CD4-positive, alpha-beta T cell (primary cell): ENCODE results near the gene FBN2. TPM values are rescaled to one million over a fixed set of nuclear protein-coding genes. Genes with fewer than 3 reads are reported as not detected.

Experiments used
- ATAC-seq: fragments of 200-7000 bp; cut with Tn5 transposase; one replicate; pipeline ENCODE4 v1.10.0; 2022; ENCODE audit warnings: mild to moderate bottlenecking; ENCODE audit not compliant: poor library complexity
- CTCF ChIA-PET: fragments of 350-600 bp; sonication (Branson Sonifier 250); formaldehyde crosslinking; loops from one replicate; lab custom pipeline; 2021; ENCODE audit warnings: antibody characterized with exemption, inconsistent platforms; lab: Charles Lee
- POLR2A ChIA-PET: fragments of 350-600 bp; sonication (Branson Sonifier 250); formaldehyde crosslinking; loops from one replicate; lab custom pipeline; 2021; ENCODE audit warnings: antibody characterized with exemption, inconsistent platforms; lab: Charles Lee
- DNase-seq, 14 experiments: peaks; one replicate each; pipeline ENCODE4 v3.0.0-alpha.2; 2013 to 2020; ENCODE audit warnings: mixed read lengths in 2 of 14
- H3K27ac ChIP-seq, 2 donors: one replicate each; pipeline versions ENCODE4 v1.5.1 to v1.7.0; 2013; ENCODE audit warnings: low read length in 2 of 2, low read depth in 1 of 2, mild to moderate bottlenecking in 1 of 2
- H3K27me3 ChIP-seq, 2 experiments: 1 replicate in 1 of 2; 2 replicates in 1 of 2; pipeline versions ENCODE4 v1.6.1 to v1.7.0; 2013; ENCODE audit warnings: low read length in 2 of 2, control low read depth in 1 of 2, mild to moderate bottlenecking in 1 of 2, moderate library complexity in 1 of 2; ENCODE audit not compliant: insufficient read depth in 2 of 2, control insufficient read depth in 1 of 2
- H3K36me3 ChIP-seq: one replicate; pipeline ENCODE4 v1.6.1; 2013; ENCODE audit warnings: low read length, control low read depth; ENCODE audit not compliant: insufficient read depth
- H3K4me1 ChIP-seq: one replicate; pipeline ENCODE4 v1.6.1; 2013; ENCODE audit warnings: low read length, control low read depth; ENCODE audit not compliant: insufficient read depth
- H3K4me3 ChIP-seq: one replicate; pipeline ENCODE4 v1.5.1; 2013; ENCODE audit warnings: mild to moderate bottlenecking, low read length, moderate library complexity
- H3K9me3 ChIP-seq, 2 experiments: 1 replicate in 1 of 2; 2 replicates in 1 of 2; pipeline versions ENCODE4 v1.6.1 to v1.7.0; 2013; ENCODE audit warnings: low read length in 2 of 2, mild to moderate bottlenecking in 2 of 2, control low read depth in 1 of 2, moderate library complexity in 1 of 2; ENCODE audit not compliant: control insufficient read depth in 1 of 2, insufficient read depth in 1 of 2
- H3K27ac Mint-ChIP-seq: one replicate; pipeline ENCODE4 v1.8.0; 2020; ENCODE audit warnings: mixed read lengths
- H3K27me3 Mint-ChIP-seq: one replicate; pipeline ENCODE4 v1.8.0; 2021; ENCODE audit warnings: mixed read lengths
- H3K36me3 Mint-ChIP-seq: one replicate; pipeline ENCODE4 v1.8.0; 2021; ENCODE audit warnings: low read depth, mixed read lengths
- H3K4me1 Mint-ChIP-seq: one replicate; pipeline ENCODE4 v1.8.0; 2021; ENCODE audit warnings: low read depth, mixed read lengths
- H3K4me3 Mint-ChIP-seq: one replicate; pipeline ENCODE4 v1.8.0; 2020; ENCODE audit warnings: mild to moderate bottlenecking, mixed read lengths
- H3K9me3 Mint-ChIP-seq: one replicate; pipeline ENCODE4 v1.8.0; 2020; ENCODE audit warnings: mixed read lengths
- CTCF ChIP-seq: fragments of 200-600 bp; IDR thresholded peaks from one replicate; pipeline ENCODE4 v1.8.0; 2022; ENCODE audit warnings: antibody characterized with exemption, mild to moderate bottlenecking
- intact Hi-C, 2 experiments: fragments of 100-400 bp; cut with DNase I in 1 of 2; cut with micrococcal nuclease in 1 of 2; formaldehyde crosslinking; loops; one replicate each; pipeline versions ENCODE4 v1.15.1 to v1.9.0; 2023 to 2025; cut with DNase I, micrococcal nuclease
- total RNA-seq, 174 experiments: library from RNA in 2 of 174; stranded (reverse) in 2 of 174; gene quantifications; one replicate each; pipeline ENCODE4 v1.2.3 and lab custom pipeline; 2021 to 2026

Gene FBN2
- total RNA-seq, 2 experiments from 2014 or later: 0.06 TPM; not detected in 1

GRCh38 chr5:128300181-128300580 lies 237.9 kb downstream of the FBN2 start:
- H3K4me3 ChIP-seq: no peak overlapping the region
- Mint-ChIP-seq H3K4me3 (no peak overlapping the region), H3K9me3 (no peaks in the 10 kb centered on the region), H3K27ac (no peak overlapping the region), H3K27me3 (no peaks in the 10 kb centered on the region), H3K36me3 (no peaks in the 10 kb centered on the region), H3K4me1 (no peaks in the 10 kb centered on the region)
- H3K27ac ChIP-seq: no peak overlapping the region
- intact Hi-C loops: no loop called here
- ATAC-seq: no peak
- no peaks in the 10 kb centered on the region for H3K4me1 ChIP-seq
- no peaks in the 10 kb centered on the region for H3K9me3 ChIP-seq
- no peak for TF ChIP-seq CTCF
- H3K36me3 ChIP-seq: no peaks in the 10 kb centered on the region
- CTCF ChIA-PET: no interaction called here
- POLR2A ChIA-PET: no interaction called here
- no peaks in the 10 kb centered on the region for H3K27me3 ChIP-seq
- DNase-seq: no peak

- H3K36me3 ChIP-seq: no peaks in the 10 kb centered on the region
- H3K4me3 ChIP-seq: no peak overlapping the region
- CTCF ChIA-PET: no interaction called here
- no peaks in the 10 kb centered on the region for H3K27me3 ChIP-seq
- intact Hi-C loops: no loop called here
- no peak overlapping the region for H3K27ac ChIP-seq
- H3K27me3 Mint-ChIP-seq: no peaks in the 10 kb centered on the region
- no peaks in the 10 kb centered on the region for H3K9me3 ChIP-seq
- TF ChIP-seq CTCF: no peak
- H3K27ac Mint-ChIP-seq: no peak overlapping the region
- H3K4me1 Mint-ChIP-seq: no peaks in the 10 kb centered on the region
- DNase-seq (no peak), ATAC-seq (no peak)
- no peaks in the 10 kb centered on the region for H3K36me3 Mint-ChIP-seq
- H3K9me3 Mint-ChIP-seq: peaks cover 2% of the 10 kb centered on the region
- POLR2A ChIA-PET: no interaction called here
- no peaks in the 10 kb centered on the region for H3K4me1 ChIP-seq
- no peak overlapping the region for H3K4me3 Mint-ChIP-seq
Measured at GRCh38 chr5:128290152-128290858, 247.7 kb downstream of the FBN2 start.

DNA sequence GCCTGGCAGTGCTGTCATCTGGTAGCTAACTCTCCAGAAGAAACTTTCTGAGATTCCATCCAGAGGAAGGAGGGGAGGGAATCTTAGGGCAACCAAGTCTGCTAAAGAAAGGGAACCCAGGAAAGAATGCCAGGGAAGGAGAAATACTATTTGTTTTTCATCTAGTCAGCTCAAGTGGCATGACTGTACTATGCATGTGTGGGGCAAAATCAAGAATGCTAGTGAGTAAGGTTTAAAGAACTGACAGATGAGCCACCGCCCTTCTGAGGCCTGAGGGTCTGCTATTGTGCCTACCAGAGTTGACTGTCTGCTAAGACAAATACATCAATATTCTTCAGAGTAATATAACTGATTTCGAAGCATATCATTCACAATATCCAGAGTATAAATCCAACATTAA lies 250.3 kb downstream of the FBN2 start:
- TF ChIP-seq CTCF: no peak
- Histone ChIP-seq H3K27me3 (no peaks in the 10 kb centered on the region), H3K9me3 (no peaks in the 10 kb centered on the region), H3K27ac (no peak overlapping the region), H3K36me3 (no peaks in the 10 kb centered on the region), H3K4me3 (no peak overlapping the region), H3K4me1 (no peaks in the 10 kb centered on the region)
- ChIA-PET POLR2A (no interaction called here), CTCF (no interaction called here)
- no peak overlapping the region for H3K27ac Mint-ChIP-seq
- intact Hi-C loops: no loop called here
- no peaks in the 10 kb centered on the region for H3K36me3 Mint-ChIP-seq
- H3K4me3 Mint-ChIP-seq: no peak overlapping the region
- DNase-seq: no peak
- no peaks in the 10 kb centered on the region for H3K9me3 Mint-ChIP-seq
- no peaks in the 10 kb centered on the region for H3K4me1 Mint-ChIP-seq
- no peak for ATAC-seq
- H3K27me3 Mint-ChIP-seq: no peaks in the 10 kb centered on the region
